ENCODE data around the gene RSPH6A.

GRCh38 chr19:45766296-45766868 lies 48.7 kb downstream of the RSPH6A start:
- no peak for TF ChIP-seq CTCF (IDR thresholded peaks at IDR 0.05)
- TF ChIP-seq POLR2A (IDR thresholded peaks at IDR 0.05): no peak
